ENCODE data around the gene PPP2R5A. TPM values are rescaled to one million over a fixed set of nuclear protein-coding genes. Genes with fewer than 3 reads are reported as not detected.

The PPP2R5A gene
- total and polyA plus RNA-seq, 2 of the 13 experiments (the other 11 are each of a cell fraction or from before 2014, with no cell fraction given): 22.0 to 31.4 TPM

DNA sequence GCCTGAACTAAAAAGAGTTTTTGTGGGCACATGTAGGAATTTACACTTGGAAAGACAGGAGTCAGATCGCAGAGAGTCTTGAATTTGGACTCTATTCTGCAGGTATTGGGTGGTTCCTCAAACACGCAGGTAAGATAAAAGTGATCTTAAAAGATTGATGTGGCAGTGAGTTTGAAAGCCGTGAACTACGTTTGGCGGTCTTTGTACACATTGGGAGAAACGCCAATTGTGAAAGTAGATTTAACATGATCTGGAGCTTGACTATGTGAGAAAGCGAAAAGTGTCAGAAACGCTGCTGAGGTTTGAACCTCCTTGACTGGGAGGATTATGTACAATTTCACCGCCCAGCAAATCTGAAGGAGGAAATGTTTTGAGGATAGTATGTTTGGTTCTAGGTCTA, 1.5 kb upstream of the PPP2R5A start:
- FAIRE-seq (no peak), ATAC-seq (no peak), DNase-seq (ENCODE audit: low spot score) (no peak)
- 49% methylated on average over 9 of the region's 9 CpGs for WGBS (ENCODE audit: low lambda C conversion rate)
- Histone ChIP-seq H3K9me3 (ENCODE audit: low read length) (no peaks in the 10 kb centered on the region), H3K4me3 (replicated peaks in 1 of 3; ENCODE audit: insufficient read depth in 1 of 3, low read depth in 2 of 3, low read length in 3 of 3) (peak overlapping the region; percentile 64 to 75 (median 70)), H3K4me1 (ENCODE audit: insufficient read depth, low read length) (peaks cover 20% of the 10 kb centered on the region), H3K9ac (ENCODE audit: insufficient read depth, low read depth, low read length) (peak overlapping the region; percentile 74), H2AFZ (ENCODE audit: low read length) (no peak overlapping the region), H3K79me2 (ENCODE audit: insufficient read depth, low read length) (peaks cover 32% of the 10 kb centered on the region), H3K27ac (ENCODE audit: extremely low read length, insufficient read depth, low read length) (peak overlapping the region; percentile 91), H3K4me2 (ENCODE audit: low read depth, low read length) (peak overlapping the region; percentile 82), H3K27me3 (ENCODE audit: control insufficient read depth in 1 of 2, insufficient read depth in 2 of 2, low read length in 2 of 2) (no peaks in the 10 kb centered on the region; a peak in 1 of 5 replicates), H3K36me3 (replicated peaks in 1 of 2; ENCODE audit: control insufficient read depth in 1 of 2, insufficient read depth in 2 of 2, low read length in 2 of 2) (no peaks in the 10 kb centered on the region), H4K20me1 (ENCODE audit: insufficient read depth, low read length) (peaks cover 24% of the 10 kb centered on the region)
- POLR2A ChIA-PET: interaction anchor here (1.0 to 1.1 kb wide), 4 partner anchors 14 to 36 kb away, joined by 5 to 23 read pairs (median 10); no protein-coding TSS in a partner anchor
- intact Hi-C loops (cut with micrococcal nuclease; ENCODE audit: unreplicated experiment): no loop called here
- CTCF ChIA-PET (ENCODE audit: low intra/inter-chr PET ratio, low total read pairs): no interaction called here
- TF ChIP-seq NFYC (CRISPR knock-in tag; IDR thresholded peaks at IDR 0.05) (no peak), NPAS2 (CRISPR knock-in tag; IDR thresholded peaks at IDR 0.05; ENCODE audit: borderline replicate concordance) (0 out of 2 replicates have a peak, but pooled peaks have one; percentile 3), ZSCAN29 (CRISPR knock-in tag; conservative IDR thresholded peaks at IDR 0.05) (no peak), ZNF564 (CRISPR knock-in tag; IDR thresholded peaks at IDR 0.05) (no peak), TBX2 (CRISPR knock-in tag; IDR thresholded peaks at IDR 0.05; ENCODE audit: borderline replicate concordance) (no peak), GZF1 (CRISPR knock-in tag; IDR thresholded peaks at IDR 0.05) (no peak), HCFC1 (IDR thresholded peaks at IDR 0.05; ENCODE audit: low read depth, low read length) (no peak), IRX3 (CRISPR knock-in tag; IDR thresholded peaks at IDR 0.05; ENCODE audit: borderline replicate concordance, low read depth) (no peak), NONO (IDR thresholded peaks at IDR 0.05) (no peak), NONO (CRISPR knock-in tag; conservative IDR thresholded peaks at IDR 0.05) (no peak), ZNF572 (CRISPR knock-in tag; IDR thresholded peaks at IDR 0.05) (no peak), ZIK1 (CRISPR knock-in tag; IDR thresholded peaks at IDR 0.05; ENCODE audit: borderline replicate concordance, low read depth) (no peak), POLR2AphosphoS2 (IDR thresholded peaks at IDR 0.05; ENCODE audit: low read depth, low read length) (no peak), SALL1 (CRISPR knock-in tag; IDR thresholded peaks at IDR 0.05) (no peak), SP5 (CRISPR knock-in tag; IDR thresholded peaks at IDR 0.05; ENCODE audit: borderline replicate concordance, low read depth) (no peak)
- TF ChIP-seq, protein P1, sequence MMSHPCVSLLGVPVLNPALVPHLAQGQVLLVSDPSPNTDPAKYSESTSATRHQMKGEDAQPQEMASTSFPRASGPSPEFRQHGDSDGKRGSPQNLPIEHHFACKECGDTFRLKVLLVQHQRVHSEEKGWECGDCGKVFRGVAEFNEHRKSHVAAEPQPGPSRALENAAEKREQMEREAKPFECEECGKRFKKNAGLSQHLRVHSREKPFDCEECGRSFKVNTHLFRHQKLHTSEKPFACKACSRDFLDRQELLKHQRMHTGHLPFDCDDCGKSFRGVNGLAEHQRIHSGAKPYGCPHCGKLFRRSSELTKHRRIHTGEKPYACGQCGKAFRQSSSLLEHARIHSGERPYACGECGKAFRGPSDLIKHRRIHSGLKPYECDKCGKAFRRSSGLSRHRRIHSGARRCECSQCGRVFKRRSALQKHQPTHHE (CRISPR knock-in tag; IDR thresholded peaks at IDR 0.05; ENCODE audit: borderline replicate concordance): no peak
- TF ChIP-seq, protein P2, sequence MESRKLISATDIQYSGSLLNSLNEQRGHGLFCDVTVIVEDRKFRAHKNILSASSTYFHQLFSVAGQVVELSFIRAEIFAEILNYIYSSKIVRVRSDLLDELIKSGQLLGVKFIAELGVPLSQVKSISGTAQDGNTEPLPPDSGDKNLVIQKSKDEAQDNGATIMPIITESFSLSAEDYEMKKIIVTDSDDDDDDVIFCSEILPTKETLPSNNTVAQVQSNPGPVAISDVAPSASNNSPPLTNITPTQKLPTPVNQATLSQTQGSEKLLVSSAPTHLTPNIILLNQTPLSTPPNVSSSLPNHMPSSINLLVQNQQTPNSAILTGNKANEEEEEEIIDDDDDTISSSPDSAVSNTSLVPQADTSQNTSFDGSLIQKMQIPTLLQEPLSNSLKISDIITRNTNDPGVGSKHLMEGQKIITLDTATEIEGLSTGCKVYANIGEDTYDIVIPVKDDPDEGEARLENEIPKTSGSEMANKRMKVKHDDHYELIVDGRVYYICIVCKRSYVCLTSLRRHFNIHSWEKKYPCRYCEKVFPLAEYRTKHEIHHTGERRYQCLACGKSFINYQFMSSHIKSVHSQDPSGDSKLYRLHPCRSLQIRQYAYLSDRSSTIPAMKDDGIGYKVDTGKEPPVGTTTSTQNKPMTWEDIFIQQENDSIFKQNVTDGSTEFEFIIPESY (CRISPR knock-in tag; IDR thresholded peaks at IDR 0.05): peak; percentile 22; the same call in 1 of the 2 replicates
- in situ Hi-C loops (cut with HindIII; ENCODE audit: extremely low pct_ligation_motif_present, low pct_unique_long_range_greater_than_20kb): no loop called here
- BruUV-seq (replicated peaks): no TSS peak

Data from HepG2 (cell line).